Measurements from ENCODE around the gene COLEC12.

COLEC12 gene

GRCh38 chr18:394262-394986, 106.1 kb downstream of the COLEC12 start:
- TF ChIP-seq CTCF (IDR thresholded peaks at IDR 0.05; ENCODE audit: low read depth, low read length, missing control alignments), result no peak
- DNase-seq (ENCODE audit: low read depth), result no peak
- H3K4me3 ChIP-seq (ENCODE audit: low read depth, low read length), result no peak overlapping the region

DNA sequence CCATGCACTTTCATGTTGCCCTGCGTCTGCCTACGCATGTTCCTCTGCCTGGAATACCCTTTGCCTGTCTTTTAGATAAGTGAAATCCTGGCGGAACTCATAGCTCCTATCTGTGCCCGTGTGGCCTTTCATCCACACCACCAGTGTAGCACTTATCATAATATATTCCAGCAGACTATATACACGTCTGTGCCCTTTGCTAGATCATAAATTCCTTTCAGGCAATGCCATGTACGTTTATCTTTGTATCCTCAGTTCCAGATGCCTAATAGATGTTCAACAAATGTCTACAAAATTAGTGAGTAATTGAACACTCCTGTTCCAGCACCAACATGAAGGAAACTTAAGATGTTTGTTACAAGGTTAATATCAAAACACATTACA, 106.9 kb downstream of the COLEC12 start:
- DNase-seq (ENCODE audit: low read depth), result no peak
- no peak for TF ChIP-seq CTCF (IDR thresholded peaks at IDR 0.05; ENCODE audit: low read depth, low read length, missing control alignments)
- no peak overlapping the region for H3K4me3 ChIP-seq (ENCODE audit: low read depth, low read length)

- no peak for DNase-seq (ENCODE audit: low read depth)
- no peak for TF ChIP-seq CTCF (IDR thresholded peaks at IDR 0.05; ENCODE audit: low read depth, low read length, missing control alignments)
- no peak overlapping the region for H3K4me3 ChIP-seq (ENCODE audit: low read depth, low read length)
Measured at GRCh38 chr18:392928-393573, 107.5 kb downstream of the COLEC12 start.

- DNase-seq (ENCODE audit: low read depth), result no peak
- TF ChIP-seq CTCF (IDR thresholded peaks at IDR 0.05; ENCODE audit: low read depth, low read length, missing control alignments), result no peak
- H3K4me3 ChIP-seq (ENCODE audit: low read depth, low read length), result no peak overlapping the region
Measured at GRCh38 chr18:390741-391478, 109.6 kb downstream of the COLEC12 start.

DNA sequence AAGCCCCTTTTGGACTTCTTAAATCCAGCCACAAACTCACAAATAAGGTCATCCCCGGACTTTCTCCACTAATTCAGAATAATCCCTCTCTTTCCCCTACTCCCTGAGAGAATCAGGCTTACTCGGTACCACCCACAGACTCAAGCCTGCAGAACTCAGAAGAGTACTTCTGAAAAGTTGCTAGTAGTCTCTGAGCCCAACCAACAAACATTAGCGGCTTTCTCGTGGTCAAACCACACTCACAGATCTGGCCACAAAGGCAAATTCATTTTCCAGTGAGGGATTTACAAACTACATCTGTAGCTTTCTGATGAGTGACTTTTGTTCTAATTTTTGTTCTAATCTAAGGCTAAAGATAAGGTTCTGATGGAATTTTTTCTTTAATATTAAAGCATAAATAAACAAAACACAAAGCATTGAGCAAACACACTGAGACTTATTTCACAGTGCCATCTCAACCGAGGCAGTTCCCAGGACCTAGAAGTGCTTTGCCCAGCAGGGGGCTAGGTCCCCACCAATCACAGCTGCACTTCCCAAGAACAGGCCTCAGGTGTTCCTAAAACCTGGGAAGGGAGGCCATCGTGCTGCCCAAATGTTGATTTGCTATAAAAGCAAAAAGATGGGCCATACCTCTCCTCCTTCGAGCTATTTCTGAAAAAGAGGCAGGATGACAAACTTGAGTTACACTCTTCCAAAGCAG, 110.7 kb downstream of the COLEC12 start:
- TF ChIP-seq CTCF (IDR thresholded peaks at IDR 0.05; ENCODE audit: low read depth, low read length, missing control alignments), result no peak
- DNase-seq (ENCODE audit: low read depth), result peak; percentile 18
- no peak overlapping the region for H3K4me3 ChIP-seq (ENCODE audit: low read depth, low read length)

DNA sequence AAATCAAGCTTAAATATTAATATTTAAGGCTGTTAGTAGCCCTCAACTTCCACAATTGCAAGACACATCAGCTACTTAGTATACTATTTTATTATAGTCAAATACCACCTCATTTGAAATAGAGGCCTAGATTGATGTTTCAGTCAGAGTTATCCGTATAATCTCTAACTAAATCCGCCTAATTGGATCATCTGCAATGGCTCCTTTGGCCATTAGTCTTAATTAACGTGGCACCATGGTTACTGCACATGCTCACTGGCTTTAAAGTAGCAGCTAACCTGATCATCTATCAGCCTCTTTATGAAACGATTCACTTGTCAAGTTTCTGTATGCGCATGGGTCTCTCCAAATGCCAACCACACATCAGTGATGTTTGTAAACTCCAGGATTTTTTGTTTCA, 112.3 kb downstream of the COLEC12 start:
- no peak for DNase-seq (ENCODE audit: low read depth)
- H3K4me3 ChIP-seq (ENCODE audit: low read depth, low read length), result no peak overlapping the region
- TF ChIP-seq CTCF (IDR thresholded peaks at IDR 0.05; ENCODE audit: low read depth, low read length, missing control alignments), result no peak

All from GM12864 (cell line).